ENCODE data around the gene RPL13.

RPL13 gene

GRCh38 chr16:89544713-89545043 lies 15.8 kb upstream of the RPL13 start:
- no peak for DNase-seq (ENCODE audit: low read depth)
- TF ChIP-seq, protein P1, sequence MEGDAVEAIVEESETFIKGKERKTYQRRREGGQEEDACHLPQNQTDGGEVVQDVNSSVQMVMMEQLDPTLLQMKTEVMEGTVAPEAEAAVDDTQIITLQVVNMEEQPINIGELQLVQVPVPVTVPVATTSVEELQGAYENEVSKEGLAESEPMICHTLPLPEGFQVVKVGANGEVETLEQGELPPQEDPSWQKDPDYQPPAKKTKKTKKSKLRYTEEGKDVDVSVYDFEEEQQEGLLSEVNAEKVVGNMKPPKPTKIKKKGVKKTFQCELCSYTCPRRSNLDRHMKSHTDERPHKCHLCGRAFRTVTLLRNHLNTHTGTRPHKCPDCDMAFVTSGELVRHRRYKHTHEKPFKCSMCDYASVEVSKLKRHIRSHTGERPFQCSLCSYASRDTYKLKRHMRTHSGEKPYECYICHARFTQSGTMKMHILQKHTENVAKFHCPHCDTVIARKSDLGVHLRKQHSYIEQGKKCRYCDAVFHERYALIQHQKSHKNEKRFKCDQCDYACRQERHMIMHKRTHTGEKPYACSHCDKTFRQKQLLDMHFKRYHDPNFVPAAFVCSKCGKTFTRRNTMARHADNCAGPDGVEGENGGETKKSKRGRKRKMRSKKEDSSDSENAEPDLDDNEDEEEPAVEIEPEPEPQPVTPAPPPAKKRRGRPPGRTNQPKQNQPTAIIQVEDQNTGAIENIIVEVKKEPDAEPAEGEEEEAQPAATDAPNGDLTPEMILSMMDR (IDR thresholded peaks at IDR 0.05; ENCODE audit: low read depth, low read length, missing control alignments) = no peak
- H3K4me3 ChIP-seq (ENCODE audit: low read depth, low read length) = no peak overlapping the region

- DNase-seq (ENCODE audit: low read depth) = no peak
- TF ChIP-seq, protein P1 (IDR thresholded peaks at IDR 0.05; ENCODE audit: low read depth, low read length, missing control alignments) = no peak
- H3K4me3 ChIP-seq (ENCODE audit: low read depth, low read length) = no peak overlapping the region
Observed at GRCh38 chr16:89545044-89545830, 15.2 kb upstream of the RPL13 start.

DNA sequence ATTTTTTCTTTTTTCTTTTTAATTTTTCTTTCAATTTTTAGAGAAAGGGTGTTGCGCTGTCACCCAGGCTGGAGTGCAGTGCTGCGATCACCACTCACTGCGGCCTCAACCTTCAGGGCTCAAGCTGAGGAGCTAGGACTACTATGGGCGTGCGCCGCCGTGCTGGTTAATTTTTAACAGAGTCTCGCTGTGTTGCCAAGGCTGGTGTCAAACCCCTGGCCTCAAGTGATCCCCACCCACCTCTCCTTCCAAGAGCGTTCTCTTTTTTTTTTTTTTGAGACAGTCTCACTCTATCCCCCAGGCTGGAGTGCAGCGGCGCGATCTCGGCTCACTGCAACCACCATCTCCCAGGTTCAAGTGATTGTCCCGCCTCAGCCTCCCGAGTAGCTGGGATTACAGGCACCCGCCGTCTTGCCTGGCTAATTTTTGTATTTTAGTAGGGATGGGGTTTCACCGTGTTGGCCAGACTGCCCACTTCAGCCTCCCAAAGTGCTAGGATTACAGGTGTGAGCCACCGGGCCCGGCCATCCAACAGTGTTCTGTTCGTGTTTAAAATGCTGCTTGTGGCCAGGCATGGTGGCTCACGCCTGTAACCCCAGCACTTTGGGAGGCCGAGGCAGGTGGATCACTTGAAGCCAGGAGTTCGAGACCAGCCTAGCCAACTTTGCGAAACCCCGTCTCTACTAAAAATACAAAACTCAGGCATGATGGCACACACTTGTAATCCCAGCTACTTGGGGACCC lies 14.5 kb upstream of the RPL13 start:
- no peak for DNase-seq (ENCODE audit: low read depth)
- TF ChIP-seq, protein P1 (IDR thresholded peaks at IDR 0.05; ENCODE audit: low read depth, low read length, missing control alignments) = no peak
- no peak overlapping the region for H3K4me3 ChIP-seq (ENCODE audit: low read depth, low read length)

DNA sequence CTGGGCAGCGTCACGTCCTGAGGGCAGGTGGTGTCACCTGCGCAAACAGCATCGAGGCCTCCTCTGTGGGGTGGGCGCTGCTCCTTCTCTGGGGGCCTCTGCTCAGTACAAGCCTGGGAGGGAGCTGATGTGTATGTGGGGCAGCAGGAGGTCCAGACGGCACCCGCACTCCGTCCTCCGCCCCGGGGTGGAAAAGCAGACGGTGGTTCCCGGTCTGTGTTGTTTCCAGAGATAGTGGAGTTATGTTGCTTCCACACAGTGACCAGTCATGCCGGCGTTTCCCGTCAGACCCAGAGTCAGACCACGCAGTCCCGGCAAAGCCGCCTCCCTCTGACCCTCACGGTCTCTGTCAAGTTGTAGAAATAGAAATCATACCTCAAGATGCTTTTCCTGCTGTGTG lies 13.7 kb upstream of the RPL13 start:
- no peak for DNase-seq (ENCODE audit: low read depth)
- TF ChIP-seq, protein P1 (IDR thresholded peaks at IDR 0.05; ENCODE audit: low read depth, low read length, missing control alignments) = no peak
- no peak overlapping the region for H3K4me3 ChIP-seq (ENCODE audit: low read depth, low read length)

GRCh38 chr16:89547291-89547690 lies 13.2 kb upstream of the RPL13 start:
- DNase-seq (ENCODE audit: low read depth) = no peak
- TF ChIP-seq, protein P1 (IDR thresholded peaks at IDR 0.05; ENCODE audit: low read depth, low read length, missing control alignments) = no peak
- H3K4me3 ChIP-seq (ENCODE audit: low read depth, low read length) = no peak overlapping the region

DNA sequence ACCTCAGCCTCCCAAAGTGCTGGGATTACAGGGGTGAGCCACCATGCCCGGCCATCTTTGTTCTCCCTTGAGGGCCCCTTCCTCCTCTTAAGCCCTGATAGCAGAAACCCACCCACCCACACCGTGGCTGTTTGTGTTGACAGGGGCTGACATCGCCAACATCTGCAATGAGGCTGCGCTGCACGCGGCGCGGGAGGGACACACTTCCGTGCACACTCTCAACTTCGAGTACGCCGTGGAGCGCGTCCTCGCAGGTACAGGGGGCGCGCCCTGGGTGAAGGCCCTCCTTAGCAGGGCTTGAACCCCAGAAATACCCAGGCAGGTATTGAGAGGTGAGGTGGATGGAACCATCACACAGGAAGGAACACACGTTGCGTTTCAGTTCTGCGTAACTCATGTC lies 12.6 kb upstream of the RPL13 start:
- TF ChIP-seq, protein P1 (IDR thresholded peaks at IDR 0.05; ENCODE audit: low read depth, low read length, missing control alignments) = no peak
- H3K4me3 ChIP-seq (ENCODE audit: low read depth, low read length) = no peak overlapping the region
- no peak for DNase-seq (ENCODE audit: low read depth)

Measured in GM12864 (cell line).